Progenitor cell of endocrine pancreas (in vitro differentiated cells): Measurements from ENCODE around the gene GDI1. TPM values are rescaled to one million over a fixed set of nuclear protein-coding genes. Genes with fewer than 3 reads are reported as not detected.

ENCODE experiments used
- DNase-seq: peaks from one replicate; pipeline ENCODE4 v3.0.0; 2021; ENCODE audit warnings: low spot score; ENCODE audit not compliant: unreplicated experiment
- H3K27ac Mint-ChIP-seq: 2 replicates; pipeline ENCODE4 v1.8.0; 2021; ENCODE audit warnings: mild to moderate bottlenecking, moderate library complexity, mixed read lengths
- H3K27me3 Mint-ChIP-seq: 2 replicates; pipeline ENCODE4 v1.8.0; 2021; ENCODE audit warnings: mixed read lengths
- H3K36me3 Mint-ChIP-seq: 2 replicates; pipeline ENCODE4 v1.8.0; 2022; ENCODE audit warnings: mixed read lengths; ENCODE audit not compliant: insufficient read depth
- H3K4me1 Mint-ChIP-seq: 2 replicates; pipeline ENCODE4 v1.8.0; 2021; ENCODE audit warnings: low read depth, mixed read lengths
- H3K4me3 Mint-ChIP-seq: 2 replicates; pipeline ENCODE4 v1.8.0; 2021; ENCODE audit warnings: low read depth, mild to moderate bottlenecking, moderate library complexity, mixed read lengths
- H3K9me3 Mint-ChIP-seq: 2 replicates; pipeline ENCODE4 v1.8.0; 2021; ENCODE audit warnings: low read depth, mixed read lengths
- total RNA-seq: library from RNA; stranded (reverse); gene quantifications from 2 replicates; pipeline ENCODE4 v1.2.1, GENCODE V29; 2021
- TF ChIP-seq, protein P1 (sequence below): fragments of 200-600 bp; sonication (generic); IDR thresholded peaks from one replicate; pipeline ENCODE4 v1.5.0; 2021; ENCODE audit warnings: antibody characterized with exemption, mild to moderate bottlenecking; ENCODE audit not compliant: unreplicated experiment

GDI1 gene
- total RNA-seq, 1 donor from 2014 or later: 151 TPM

- H3K27me3 Mint-ChIP-seq: no peaks in the 10 kb centered on the region
- H3K27ac Mint-ChIP-seq: no peak overlapping the region
- H3K9me3 Mint-ChIP-seq: peaks cover 3% of the 10 kb centered on the region
- TF ChIP-seq, protein P1, sequence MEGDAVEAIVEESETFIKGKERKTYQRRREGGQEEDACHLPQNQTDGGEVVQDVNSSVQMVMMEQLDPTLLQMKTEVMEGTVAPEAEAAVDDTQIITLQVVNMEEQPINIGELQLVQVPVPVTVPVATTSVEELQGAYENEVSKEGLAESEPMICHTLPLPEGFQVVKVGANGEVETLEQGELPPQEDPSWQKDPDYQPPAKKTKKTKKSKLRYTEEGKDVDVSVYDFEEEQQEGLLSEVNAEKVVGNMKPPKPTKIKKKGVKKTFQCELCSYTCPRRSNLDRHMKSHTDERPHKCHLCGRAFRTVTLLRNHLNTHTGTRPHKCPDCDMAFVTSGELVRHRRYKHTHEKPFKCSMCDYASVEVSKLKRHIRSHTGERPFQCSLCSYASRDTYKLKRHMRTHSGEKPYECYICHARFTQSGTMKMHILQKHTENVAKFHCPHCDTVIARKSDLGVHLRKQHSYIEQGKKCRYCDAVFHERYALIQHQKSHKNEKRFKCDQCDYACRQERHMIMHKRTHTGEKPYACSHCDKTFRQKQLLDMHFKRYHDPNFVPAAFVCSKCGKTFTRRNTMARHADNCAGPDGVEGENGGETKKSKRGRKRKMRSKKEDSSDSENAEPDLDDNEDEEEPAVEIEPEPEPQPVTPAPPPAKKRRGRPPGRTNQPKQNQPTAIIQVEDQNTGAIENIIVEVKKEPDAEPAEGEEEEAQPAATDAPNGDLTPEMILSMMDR: no peak
- H3K4me3 Mint-ChIP-seq: no peak overlapping the region
- peaks cover 1% of the 10 kb centered on the region for H3K36me3 Mint-ChIP-seq
- DNase-seq: no peak
- H3K4me1 Mint-ChIP-seq: no peaks in the 10 kb centered on the region
Observed at GRCh38 chrX:154482786-154483185, 45.8 kb downstream of the GDI1 start.

GRCh38 chrX:154483325-154483724, 46.4 kb downstream of the GDI1 start:
- H3K4me1 Mint-ChIP-seq: no peaks in the 10 kb centered on the region
- TF ChIP-seq, protein P1: no peak
- peaks cover 3% of the 10 kb centered on the region for H3K9me3 Mint-ChIP-seq
- H3K27me3 Mint-ChIP-seq: no peaks in the 10 kb centered on the region
- no peak overlapping the region for H3K27ac Mint-ChIP-seq
- peaks cover 1% of the 10 kb centered on the region for H3K36me3 Mint-ChIP-seq
- no peak for DNase-seq
- no peak overlapping the region for H3K4me3 Mint-ChIP-seq

GRCh38 chrX:154484255-154485149, 47.5 kb downstream of the GDI1 start:
- Mint-ChIP-seq H3K27me3 (no peaks in the 10 kb centered on the region), H3K9me3 (peaks cover 3% of the 10 kb centered on the region), H3K4me1 (no peaks in the 10 kb centered on the region), H3K27ac (no peak overlapping the region), H3K4me3 (no peak overlapping the region), H3K36me3 (peaks cover 1% of the 10 kb centered on the region)
- TF ChIP-seq, protein P1: no peak
- no peak for DNase-seq

- H3K27ac Mint-ChIP-seq: no peak overlapping the region
- peaks cover 3% of the 10 kb centered on the region for H3K36me3 Mint-ChIP-seq
- no peak for DNase-seq
Observed at GRCh38 chrX:154485150-154486051, 48.4 kb downstream of the GDI1 start.

GRCh38 chrX:154486052-154486395, 49.1 kb downstream of the GDI1 start:
- peaks cover 3% of the 10 kb centered on the region for H3K9me3 Mint-ChIP-seq
- peaks cover 3% of the 10 kb centered on the region for H3K4me1 Mint-ChIP-seq
- no peak overlapping the region for H3K27ac Mint-ChIP-seq
- DNase-seq: no peak
- H3K27me3 Mint-ChIP-seq: no peaks in the 10 kb centered on the region
- TF ChIP-seq, protein P1: no peak
- peaks cover 3% of the 10 kb centered on the region for H3K36me3 Mint-ChIP-seq
- H3K4me3 Mint-ChIP-seq: peak overlapping the region; percentile 40

More at GRCh38 chrX:154485150-154486051, 48.4 kb downstream of the GDI1 start:
- TF ChIP-seq, protein P1: no peak
- Mint-ChIP-seq H3K27me3 (no peaks in the 10 kb centered on the region), H3K9me3 (peaks cover 3% of the 10 kb centered on the region), H3K4me3 (peak overlapping the region; percentile 62), H3K4me1 (peaks cover 3% of the 10 kb centered on the region)
